Transverse colon (tissue), 4 donors: ENCODE measurements around the gene ISG20.

Experiments used
- CTCF ChIP-seq, 5 experiments: fragments of 200-600 bp in 3 of 5; fragments of 450-650 bp in 2 of 5; sonication (generic) in 3 of 5; IDR thresholded peaks; 1 replicate in 2 of 5; 2 replicates in 3 of 5; pipeline ENCODE4 v1.5.1; 2016 to 2017; ENCODE audit warnings: antibody characterized with exemption in 5 of 5, inconsistent platforms in 3 of 5, mild to moderate bottlenecking in 2 of 5, moderate library complexity in 1 of 5
- EP300 ChIP-seq: sonication (generic); formaldehyde crosslinking; IDR thresholded peaks from one replicate; pipeline ENCODE4 v1.6.1; 2017; ENCODE audit warnings: antibody characterized with exemption, low read depth
- POLR2AphosphoS5 ChIP-seq, 3 donors: sonication (generic); formaldehyde crosslinking; IDR thresholded peaks; one replicate each; pipeline ENCODE4 v1.6.1; 2016; ENCODE audit warnings: antibody characterized with exemption in 3 of 3

- TF ChIP-seq EP300 (no peak), CTCF (IDR thresholded peaks at IDR 0.05) (no peak), POLR2AphosphoS5 (IDR thresholded peaks at IDR 0.05) (no peak)
Measured at GRCh38 chr15:88648357-88649214, 9.8 kb downstream of the ISG20 start.
